ENCODE measurements around the gene RAB21. TPM values are rescaled to one million over a fixed set of nuclear protein-coding genes. Genes with fewer than 3 reads are reported as not detected.
"Not testable (repeated sequence)": the region's sequence is repeated elsewhere in the genome, so short reads cannot be mapped to it uniquely, and the experiment has no call there.

Gene RAB21
- total RNA-seq, 1 experiment from 2014 or later, result 53.0 TPM

DNA sequence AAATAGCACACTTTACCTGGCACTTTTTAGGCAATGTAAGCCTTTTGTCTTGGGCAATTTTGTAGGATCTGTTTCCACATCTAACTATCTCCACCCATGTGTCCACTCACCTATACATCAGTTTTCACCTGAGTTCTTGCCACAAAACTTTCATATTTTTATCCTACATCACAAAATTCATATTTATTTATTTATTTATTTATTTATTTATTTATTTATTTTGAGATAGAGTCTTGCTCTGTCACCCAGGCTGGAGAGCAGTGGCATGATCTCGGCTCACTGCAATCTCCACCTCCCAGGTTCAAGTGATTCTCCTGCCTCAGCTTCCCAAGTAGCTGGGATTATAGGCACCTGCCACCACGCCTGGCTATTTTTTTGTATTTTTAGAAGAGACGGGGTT lies 67.4 kb downstream of the RAB21 start:
- H3K79me1 ChIP-seq (ENCODE audit: insufficient read depth, low read depth, low read length, poor library complexity, severe bottlenecking); DNase-seq; H2BK20ac ChIP-seq (ENCODE audit: low read depth, low read length, poor library complexity, severe bottlenecking); H4K91ac ChIP-seq (ENCODE audit: insufficient read length, low read depth, low read length); H3K4ac ChIP-seq (ENCODE audit: low read depth, low read length); H3K23me2 ChIP-seq (ENCODE audit: insufficient read length, low read depth, low read length, poor library complexity, severe bottlenecking); H2AK5ac ChIP-seq (ENCODE audit: insufficient read length, low read length); H3K9me3 Mint-ChIP-seq; H2BK120ac ChIP-seq (ENCODE audit: low read depth, low read length, poor library complexity, severe bottlenecking); H3K4me3 Mint-ChIP-seq; H3K27me3 Mint-ChIP-seq (ENCODE audit: low read depth); H3K27ac ChIP-seq (ENCODE audit: insufficient read length, low read depth, low read length); H2BK15ac ChIP-seq (ENCODE audit: low read depth, low read length); H2BK12ac ChIP-seq (ENCODE audit: insufficient read length, low read depth, low read length); H2BK5ac ChIP-seq (ENCODE audit: insufficient read length, low read length); H3K56ac ChIP-seq (ENCODE audit: insufficient read length, low read depth, low read length); H3T11ph ChIP-seq (ENCODE audit: low read length); H3K27me3 ChIP-seq (ENCODE audit: insufficient read depth, low read length); H3K36me3 Mint-ChIP-seq (ENCODE audit: insufficient read depth in 1 of 3, low read depth in 3 of 3); H3K18ac ChIP-seq (ENCODE audit: insufficient read length, low read depth, low read length); H3K4me2 ChIP-seq (ENCODE audit: insufficient read depth, insufficient read length, low read length); H3K4me1 ChIP-seq (ENCODE audit: insufficient read depth, low read length); H4K8ac ChIP-seq (replicated peaks; ENCODE audit: insufficient read length, low read depth, low read length); H3K9me3 ChIP-seq (ENCODE audit: control insufficient read depth, low read depth, low read length); H4K5ac ChIP-seq (ENCODE audit: insufficient read length, low read depth, low read length); H3K14ac ChIP-seq (ENCODE audit: insufficient read depth, low read length); H3K27ac Mint-ChIP-seq; H2AFZ ChIP-seq (ENCODE audit: low read length); H3K23ac ChIP-seq (ENCODE audit: insufficient read length, low read depth, low read length); H4K20me1 ChIP-seq (ENCODE audit: control insufficient read depth, insufficient read depth, insufficient read length); H3K4me1 Mint-ChIP-seq; H3K79me2 ChIP-seq (ENCODE audit: insufficient read depth, low read length); H3K9ac ChIP-seq (ENCODE audit: extremely low read depth, insufficient read length, low read length): not testable (repeated sequence)
- WGBS (ENCODE audit: extremely low coverage, insufficient read length, low lambda C conversion rate), result no CpG with 5 or more reads among the region's 3 CpGs

Data from H9 (cell line).